A549 (cell line): ENCODE data around the gene RPS24. TPM values are rescaled to one million over a fixed set of nuclear protein-coding genes. Genes with fewer than 3 reads are reported as not detected.
"Not testable (repeated sequence)": the region's sequence is repeated elsewhere in the genome, so short reads cannot be mapped to it uniquely, and the experiment has no call there.

Experiments used
- ATAC-seq, 2 experiments: fragments of 200-7000 bp in 1 of 2; fragments of >200 bp in 1 of 2; cut with Nextera tagmentation in 1 of 2; cut with Tn5 transposase in 1 of 2; 3 replicates each; pipeline versions ENCODE4 v1.8.0 to v1.9.1; 2018 to 2020; ENCODE audit warnings: mild to moderate bottlenecking in 1 of 2, moderate library complexity in 1 of 2
- CTCF ChIA-PET: fragments of 300-600 bp; sonication (Branson Sonifier 250); formaldehyde crosslinking; extraction: SDS; loops from one replicate; lab custom pipeline; 2021; ENCODE audit warnings: antibody characterized with exemption, inconsistent platforms; lab: Yijun Ruan, JAX
- POLR2A ChIA-PET: fragments of 350-600 bp; formaldehyde crosslinking; extraction: SDS; loops from one replicate; lab custom pipeline; 2021; ENCODE audit warnings: antibody characterized with exemption, inconsistent platforms; lab: Yijun Ruan, JAX
- DNase-seq, 2 experiments: peaks; one replicate each; pipeline versions ENCODE4 v3.0.0 to v3.0.0-alpha.2; 2011 to 2016; ENCODE audit warnings: low read depth in 1 of 2, low spot score in 1 of 2
- FAIRE-seq: peaks from 2 replicates; lab custom pipeline; 2011; peaks lifted over from hg19 to GRCh38; lab: Jason Lieb, UNC
- H3K27ac ChIP-seq, 2 experiments: fragments of >200 bp; sonication (Bioruptor Twin); formaldehyde crosslinking; 3 replicates each; pipeline ENCODE4 v1.5.1; 2016 to 2017
- H3K4me1 ChIP-seq: fragments of >200 bp; sonication (Bioruptor Twin); formaldehyde crosslinking; 3 replicates; pipeline ENCODE4 v1.6.1; 2016
- H3K4me2 ChIP-seq: fragments of >200 bp; sonication (Bioruptor Twin); formaldehyde crosslinking; 3 replicates; pipeline ENCODE4 v1.6.1; 2016
- H3K4me3 ChIP-seq: fragments of >200 bp; sonication (Bioruptor Twin); formaldehyde crosslinking; 3 replicates; pipeline ENCODE4 v1.5.1; 2016
- H3K9me3 ChIP-seq: fragments of >200 bp; sonication (Bioruptor Twin); formaldehyde crosslinking; 3 replicates; pipeline ENCODE4 v1.6.1; 2016
- CHD4 ChIP-seq: fragments of 200-600 bp; sonication (generic); IDR thresholded peaks from 2 replicates; pipeline ENCODE4 v1.6.1; 2016; ENCODE audit warnings: antibody characterized with exemption, mild to moderate bottlenecking, borderline replicate concordance
- ESRRA ChIP-seq: fragments of 150-350 bp; IDR thresholded peaks from 2 replicates; pipeline ENCODE4 v1.6.1; 2014; ENCODE audit warnings: mild to moderate bottlenecking, low read length, borderline replicate concordance
- FOXS1 ChIP-seq: fragments of 250-450 bp; sonication (Bioruptor Pico); IDR thresholded peaks from 2 replicates; pipeline ENCODE4 v1.5.0; 2020; ENCODE audit warnings: mild to moderate bottlenecking, moderate library complexity
- HEYL ChIP-seq: fragments of 250-450 bp; sonication (Bioruptor Pico); IDR thresholded peaks from 2 replicates; pipeline ENCODE4 v1.8.0; 2021; ENCODE audit warnings: mild to moderate bottlenecking, moderate library complexity
- HOXA7 ChIP-seq: fragments of 250-450 bp; sonication (Bioruptor Pico); IDR thresholded peaks from 2 replicates; pipeline ENCODE4 v1.5.0; 2020; ENCODE audit warnings: mild to moderate bottlenecking, moderate library complexity
- JUN ChIP-seq, 2 experiments: fragments of >200 bp; sonication (Bioruptor Twin); formaldehyde crosslinking; IDR thresholded peaks; 2 replicates in 1 of 2; 3 replicates in 1 of 2; pipeline ENCODE4 v1.6.1; 2016 to 2017
- MYC ChIP-seq: IDR thresholded peaks from 2 replicates; pipeline ENCODE4 v1.6.1; 2012; ENCODE audit warnings: mild to moderate bottlenecking, inconsistent platforms, low read length, improper control_type of control experiment, borderline replicate concordance
- NPAS2 ChIP-seq: fragments of 250-450 bp; sonication (Bioruptor Pico); IDR thresholded peaks from 2 replicates; pipeline ENCODE4 v1.8.0; 2022; ENCODE audit warnings: mild to moderate bottlenecking, moderate library complexity, borderline replicate concordance
- NR3C1 ChIP-seq: fragments of >200 bp; sonication (Bioruptor Twin); formaldehyde crosslinking; IDR thresholded peaks from 3 replicates; pipeline ENCODE4 v1.6.1; 2017
- POLR2AphosphoS2 ChIP-seq: conservative IDR thresholded peaks from 2 replicates; pipeline ENCODE4 v1.6.1; 2012; ENCODE audit warnings: low read length, improper control_type of control experiment, inconsistent platforms
- SMC3 ChIP-seq: fragments of >200 bp; sonication (Bioruptor Twin); formaldehyde crosslinking; IDR thresholded peaks from 3 replicates; pipeline ENCODE4 v1.6.1; 2018; ENCODE audit warnings: inconsistent platforms
- ZSCAN20 ChIP-seq: fragments of 250-450 bp; sonication (Bioruptor Pico); IDR thresholded peaks from 2 replicates; pipeline ENCODE4 v1.8.0; 2022; ENCODE audit warnings: mild to moderate bottlenecking, moderate library complexity
- WGBS: methylation state at CpG from one replicate; pipeline ENCODE4 v1.1.6; 2017; ENCODE audit errors: missing lambda C conversion rate; 5-methylcytosine and 5-hydroxymethylcytosine counted together
- polyA plus RNA-seq, 4 experiments: library from polyadenylated mRNA; depleted of rRNA in 3 of 4; stranded (reverse); fragments of >200 nt; fragmentation: RNase III in 1 of 4; extraction: RNeasy Plus Mini Kit Qiagen cat#74134 plus additional on column Dnase treatment in 1 of 4; gene quantifications; 2 replicates in 3 of 4; 3 replicates in 1 of 4; pipeline ENCODE4 v1.2.3, GENCODE V29; 2011 to 2017
- TF ChIP-seq, protein P1 (sequence below): fragments of 450-650 bp; IDR thresholded peaks from 2 replicates; pipeline ENCODE4 v1.6.1; 2014; ENCODE audit warnings: antibody characterized with exemption

The RPS24 gene
- polyA plus RNA-seq, 2 of the 4 experiments (the other 2 are of a cell fraction), result 4,263 to 5,509 TPM

DNA sequence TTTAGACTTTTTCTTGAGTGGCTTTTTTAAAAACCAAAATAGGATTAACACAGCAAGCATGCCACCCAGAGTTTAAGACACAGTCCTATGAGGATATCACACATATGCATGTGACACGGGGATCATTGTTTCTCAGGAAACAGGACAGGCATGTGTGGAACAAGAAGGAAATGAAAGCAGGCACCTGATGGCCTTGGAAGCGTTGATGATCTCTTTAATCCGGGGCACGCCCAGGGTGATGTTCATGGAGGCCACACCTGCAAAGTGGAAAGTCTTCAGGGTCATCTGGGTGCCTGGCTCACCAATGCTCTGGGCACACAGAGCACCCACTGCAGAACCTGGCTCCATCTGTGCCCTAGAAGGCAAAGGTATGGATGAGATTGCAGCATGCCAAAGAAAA is 48.7 kb upstream of the RPS24 start:
- Histone ChIP-seq H3K4me2 (no peak overlapping the region), H3K4me3 (no peak overlapping the region), H3K4me1 (no peaks in the 10 kb centered on the region), H3K9me3 (no peaks in the 10 kb centered on the region), H3K27ac (no peak overlapping the region)
- ATAC-seq (no peak), DNase-seq (no peak), FAIRE-seq (no peak)
- TF ChIP-seq JUN (IDR thresholded peaks at IDR 0.05) (no peak), NR3C1 (no peak)
- 85% methylated on average over 4 of the region's 4 CpGs for WGBS
- ChIA-PET POLR2A (no interaction called here), CTCF (no interaction called here)

DNA sequence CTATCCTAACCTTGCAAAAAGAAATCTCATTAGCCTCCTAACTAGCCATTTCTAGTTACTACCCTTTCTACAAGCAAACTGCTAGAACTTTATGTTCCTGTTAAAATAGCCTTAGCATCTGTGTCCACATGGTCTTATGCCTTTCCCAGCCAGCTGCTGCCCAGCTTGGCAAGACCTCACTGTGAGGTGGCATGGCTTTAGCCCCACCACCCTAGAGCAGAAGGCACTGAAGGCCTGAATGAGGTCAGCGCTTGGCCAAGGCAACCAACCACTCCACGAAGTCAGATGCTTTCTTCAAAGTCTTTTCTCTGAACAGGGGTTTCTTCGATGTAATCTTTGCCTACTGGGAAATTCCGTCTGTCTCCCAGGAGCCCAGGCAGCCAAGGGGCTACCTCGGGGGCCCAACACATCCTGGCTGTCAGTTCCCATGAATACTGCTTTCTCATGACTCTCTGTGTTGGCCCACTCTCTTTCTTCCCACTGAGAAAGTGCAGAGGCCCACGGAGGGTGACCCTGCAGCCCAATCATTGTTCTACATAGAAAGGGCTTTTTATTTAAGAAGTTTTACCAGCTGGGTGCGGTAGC is 45.9 kb upstream of the RPS24 start:
- 96% methylated on average over 7 of the region's 7 CpGs for WGBS
- Histone ChIP-seq H3K4me1 (no peaks in the 10 kb centered on the region), H3K27ac (no peak overlapping the region), H3K4me2 (no peak overlapping the region), H3K4me3 (no peak overlapping the region), H3K9me3 (no peaks in the 10 kb centered on the region)
- ChIA-PET CTCF (interaction anchor here (0.6 to 1.8 kb wide), 5 partner anchors 9 to 141 kb away, joined by 3 to 6 read pairs (median 3); no protein-coding TSS in a partner anchor), POLR2A (no interaction called here)
- DNase-seq, result no peak
- no peak for FAIRE-seq
- TF ChIP-seq HOXA7 (CRISPR knock-in tag) (no peak), CHD4 (no peak), ZSCAN20 (CRISPR knock-in tag) (no peak)
- no peak for ATAC-seq

DNA sequence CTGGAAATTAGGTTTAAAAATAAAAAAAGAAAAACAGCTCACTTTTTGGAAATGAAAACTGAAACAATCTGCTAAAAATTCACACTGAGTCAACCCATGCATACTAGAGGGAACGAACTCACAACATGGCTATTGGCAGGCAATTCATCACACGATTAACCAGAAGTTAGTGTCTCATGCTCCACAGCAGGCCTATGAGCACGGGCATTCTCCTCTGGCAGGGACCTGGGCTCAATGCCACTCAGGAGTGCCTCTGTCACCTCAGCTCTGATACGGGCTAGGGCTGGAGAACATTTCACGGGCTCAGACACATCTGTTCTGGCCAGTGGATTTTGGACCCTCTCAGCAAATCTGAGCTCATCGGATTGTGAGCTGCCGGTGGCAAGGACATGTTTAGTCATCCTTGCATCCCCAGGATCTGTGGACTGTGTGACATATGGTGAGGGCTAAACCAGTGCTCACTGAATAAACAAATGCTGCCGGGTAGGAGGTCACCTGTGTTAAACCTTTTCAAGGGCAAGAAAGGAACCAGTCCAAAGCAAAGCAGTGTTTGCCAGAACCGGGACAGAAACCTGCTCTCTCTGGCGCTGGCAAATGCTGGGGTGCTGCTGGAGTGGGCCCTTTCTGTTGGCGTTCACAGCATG is 44.5 kb upstream of the RPS24 start:
- Histone ChIP-seq H3K27ac (no peak overlapping the region), H3K4me2 (no peak overlapping the region), H3K4me3 (no peak overlapping the region), H3K4me1 (no peaks in the 10 kb centered on the region), H3K9me3 (no peaks in the 10 kb centered on the region)
- 87% methylated on average over 11 of the region's 11 CpGs for WGBS
- no peak for ATAC-seq
- TF ChIP-seq POLR2AphosphoS2, result no peak
- TF ChIP-seq ZSCAN20 (CRISPR knock-in tag), result no peak
- no peak for TF ChIP-seq ESRRA
- no peak for TF ChIP-seq HEYL (CRISPR knock-in tag)
- TF ChIP-seq FOXS1 (CRISPR knock-in tag), result no peak
- no peak for TF ChIP-seq SMC3
- TF ChIP-seq MYC, result no peak
- TF ChIP-seq CHD4, result no peak
- no peak for TF ChIP-seq NPAS2 (CRISPR knock-in tag)
- POLR2A ChIA-PET, result no interaction called here
- FAIRE-seq, result no peak
- no peak for DNase-seq
- CTCF ChIA-PET, result interaction anchor here (0.7 to 1.8 kb wide), 4 partner anchors 11 to 142 kb away, joined by 3 to 6 read pairs (median 4); no protein-coding TSS in a partner anchor

DNA sequence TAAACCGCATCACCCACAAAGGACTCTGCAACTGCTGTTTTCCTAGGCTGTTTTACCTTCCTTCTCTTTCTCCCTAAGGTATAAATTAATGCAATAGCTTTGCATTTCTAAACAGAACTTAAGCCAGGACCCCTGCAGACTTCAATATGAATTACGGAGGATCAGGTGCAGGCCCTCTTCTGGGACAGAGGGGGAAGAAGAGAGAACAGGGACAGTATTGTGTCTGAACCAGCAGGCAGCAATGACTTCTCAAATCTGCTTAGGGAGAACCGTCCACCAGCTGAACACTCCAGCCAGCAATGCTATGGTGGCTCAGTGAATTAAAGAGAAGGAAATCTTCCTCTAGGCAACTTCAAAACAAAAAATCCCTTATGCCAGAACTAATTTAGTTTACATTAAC is 40.0 kb upstream of the RPS24 start:
- FAIRE-seq (no peak), DNase-seq (no peak), ATAC-seq (no peak)
- TF ChIP-seq, protein P1, sequence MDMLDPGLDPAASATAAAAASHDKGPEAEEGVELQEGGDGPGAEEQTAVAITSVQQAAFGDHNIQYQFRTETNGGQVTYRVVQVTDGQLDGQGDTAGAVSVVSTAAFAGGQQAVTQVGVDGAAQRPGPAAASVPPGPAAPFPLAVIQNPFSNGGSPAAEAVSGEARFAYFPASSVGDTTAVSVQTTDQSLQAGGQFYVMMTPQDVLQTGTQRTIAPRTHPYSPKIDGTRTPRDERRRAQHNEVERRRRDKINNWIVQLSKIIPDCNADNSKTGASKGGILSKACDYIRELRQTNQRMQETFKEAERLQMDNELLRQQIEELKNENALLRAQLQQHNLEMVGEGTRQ, result no peak
- WGBS, result 94% methylated on average over 3 of the region's 3 CpGs
- CTCF ChIA-PET, result interaction anchor here (1.3 kb wide), 1 partner anchor 146 kb away, joined by 3 read pairs; no protein-coding TSS in a partner anchor
- Histone ChIP-seq H3K4me2 (no peak overlapping the region), H3K27ac (no peak overlapping the region), H3K9me3 (no peaks in the 10 kb centered on the region), H3K4me3 (no peak overlapping the region), H3K4me1 (no peaks in the 10 kb centered on the region)
- POLR2A ChIA-PET, result no interaction called here

DNA sequence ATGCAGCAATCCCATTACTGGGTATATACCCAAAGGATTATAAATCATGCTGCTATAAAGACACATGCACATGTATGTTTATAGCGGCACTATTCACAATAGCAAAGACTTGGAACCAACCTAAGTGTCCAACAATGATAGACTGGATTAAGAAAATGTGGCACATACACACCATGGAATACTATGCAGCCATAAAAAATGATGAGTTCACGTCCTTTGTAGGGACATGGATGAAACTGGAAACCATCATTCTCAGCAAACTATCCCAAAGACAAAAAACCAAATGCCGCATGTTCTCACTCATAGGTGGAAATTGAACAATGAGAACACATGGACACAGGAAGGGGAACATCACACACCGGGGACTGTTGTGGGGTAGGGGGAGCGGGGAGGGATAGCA is 34.9 kb upstream of the RPS24 start:
- H3K4me2 ChIP-seq, CTCF ChIA-PET, H3K9me3 ChIP-seq, FAIRE-seq, ATAC-seq, H3K4me1 ChIP-seq, POLR2A ChIA-PET, H3K27ac ChIP-seq, DNase-seq, H3K4me3 ChIP-seq: not testable (repeated sequence)
- WGBS, result 94% methylated on average over 5 of the region's 5 CpGs
